Hematopoietic multipotent progenitor cell (in vitro differentiated cells): ENCODE results near the gene TNPO1. TPM values are rescaled to one million over a fixed set of nuclear protein-coding genes. Genes with fewer than 3 reads are reported as not detected.

Experiments
- DNase-seq, 3 donors: peaks; one replicate each; pipeline ENCODE4 v3.0.0-alpha.2; 2011 to 2015; ENCODE audit warnings: low read depth in 2 of 3, low spot score in 2 of 3
- total RNA-seq: library from RNA; depleted of rRNA; stranded (reverse); fragments of >200 nt; gene quantifications from one replicate; pipeline ENCODE4 v1.2.3, GENCODE V29; 2012

TNPO1 gene
- total RNA-seq, 1 donor = 66.8 TPM

- no peak for DNase-seq
Observed at GRCh38 chr5:72817671-72818266, 1.3 kb downstream of the TNPO1 start.

GRCh38 chr5:72818866-72819534 is 2.5 kb downstream of the TNPO1 start:
- peak; percentile 10 to 79 (median 72) for DNase-seq

- no peak for DNase-seq
Observed at GRCh38 chr5:72821776-72822175, 5.3 kb downstream of the TNPO1 start.

GRCh38 chr5:72822944-72823343 is 6.5 kb downstream of the TNPO1 start:
- DNase-seq = no peak

- DNase-seq = no peak
Observed at GRCh38 chr5:72829707-72830106, 13.2 kb downstream of the TNPO1 start.

- no peak for DNase-seq
Observed at GRCh38 chr5:72830362-72830761, 13.9 kb downstream of the TNPO1 start.

- DNase-seq = no peak
Observed at GRCh38 chr5:72831685-72832084, 15.2 kb downstream of the TNPO1 start.

- no peak for DNase-seq
Observed at GRCh38 chr5:72834924-72835323, 18.5 kb downstream of the TNPO1 start.

GRCh38 chr5:72835633-72836032 is 19.2 kb downstream of the TNPO1 start:
- DNase-seq = no peak

- DNase-seq = no peak
Observed at GRCh38 chr5:72836810-72837209, 20.3 kb downstream of the TNPO1 start.

- no peak for DNase-seq
Observed at GRCh38 chr5:72837524-72838096, 21.1 kb downstream of the TNPO1 start.

GRCh38 chr5:72840041-72840440 is 23.6 kb downstream of the TNPO1 start:
- DNase-seq = no peak

GRCh38 chr5:72841756-72842535 is 25.5 kb downstream of the TNPO1 start:
- DNase-seq = peak in 1 of 3 donors; percentile 29

- DNase-seq = peak in 2 of 3 donors; percentile 26 to 34
Observed at GRCh38 chr5:72842816-72843215, 26.4 kb downstream of the TNPO1 start.

- no peak for DNase-seq
Observed at GRCh38 chr5:72844218-72844603, 27.8 kb downstream of the TNPO1 start.

GRCh38 chr5:72845889-72846288 is 29.4 kb downstream of the TNPO1 start:
- DNase-seq = no peak

GRCh38 chr5:72846483-72846882 is 30.0 kb downstream of the TNPO1 start:
- no peak for DNase-seq

- no peak for DNase-seq
Observed at GRCh38 chr5:72847439-72847838, 31.0 kb downstream of the TNPO1 start.

- DNase-seq = peak; percentile 70 to 87 (median 86)
Observed at GRCh38 chr5:72847989-72848473, 31.6 kb downstream of the TNPO1 start.

- DNase-seq = peak; percentile 13 to 53 (median 50)
Observed at GRCh38 chr5:72848474-72849428, 32.3 kb downstream of the TNPO1 start.
